ENCODE data around the gene PALLD.
A peak's percentile ranks its signal among the peaks of the same experiment; 100 is the strongest.

The PALLD gene

DNA sequence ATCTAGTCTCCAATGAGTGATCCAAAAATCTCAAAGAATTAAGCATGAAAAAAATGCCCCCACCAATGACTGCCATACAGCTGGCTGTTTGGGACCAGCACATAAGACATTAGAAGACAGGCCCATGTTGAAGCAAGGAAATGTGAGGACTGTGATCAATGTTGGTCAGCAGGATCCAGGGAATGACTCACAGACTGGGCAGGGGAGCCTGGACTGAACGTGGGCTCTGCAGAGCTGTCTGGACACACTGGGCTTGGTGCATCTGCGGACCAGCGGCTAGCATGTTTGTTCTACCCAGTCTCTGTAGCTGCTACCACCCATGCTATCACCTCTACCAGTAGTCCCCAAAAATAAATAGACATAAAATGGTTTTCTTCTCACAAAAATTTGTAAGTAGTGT lies 108.6 kb downstream of the PALLD start:
- TF ChIP-seq, protein P1, sequence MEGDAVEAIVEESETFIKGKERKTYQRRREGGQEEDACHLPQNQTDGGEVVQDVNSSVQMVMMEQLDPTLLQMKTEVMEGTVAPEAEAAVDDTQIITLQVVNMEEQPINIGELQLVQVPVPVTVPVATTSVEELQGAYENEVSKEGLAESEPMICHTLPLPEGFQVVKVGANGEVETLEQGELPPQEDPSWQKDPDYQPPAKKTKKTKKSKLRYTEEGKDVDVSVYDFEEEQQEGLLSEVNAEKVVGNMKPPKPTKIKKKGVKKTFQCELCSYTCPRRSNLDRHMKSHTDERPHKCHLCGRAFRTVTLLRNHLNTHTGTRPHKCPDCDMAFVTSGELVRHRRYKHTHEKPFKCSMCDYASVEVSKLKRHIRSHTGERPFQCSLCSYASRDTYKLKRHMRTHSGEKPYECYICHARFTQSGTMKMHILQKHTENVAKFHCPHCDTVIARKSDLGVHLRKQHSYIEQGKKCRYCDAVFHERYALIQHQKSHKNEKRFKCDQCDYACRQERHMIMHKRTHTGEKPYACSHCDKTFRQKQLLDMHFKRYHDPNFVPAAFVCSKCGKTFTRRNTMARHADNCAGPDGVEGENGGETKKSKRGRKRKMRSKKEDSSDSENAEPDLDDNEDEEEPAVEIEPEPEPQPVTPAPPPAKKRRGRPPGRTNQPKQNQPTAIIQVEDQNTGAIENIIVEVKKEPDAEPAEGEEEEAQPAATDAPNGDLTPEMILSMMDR (IDR thresholded peaks at IDR 0.05; ENCODE audit: poor library complexity, severe bottlenecking) = no peak
- H3K4me1 ChIP-seq (ENCODE audit: insufficient read depth, poor library complexity, severe bottlenecking) = peaks cover 51% of the 10 kb centered on the region
- peak overlapping the region; percentile 94 for H3K27ac ChIP-seq (ENCODE audit: poor library complexity, severe bottlenecking)
- no peaks in the 10 kb centered on the region for H3K36me3 ChIP-seq (ENCODE audit: low read depth)
- no peaks in the 10 kb centered on the region for H3K9me3 ChIP-seq (ENCODE audit: severe bottlenecking)
- ATAC-seq (ENCODE audit: low read depth) = peak; percentile 45
- no peaks in the 10 kb centered on the region for H3K27me3 ChIP-seq (ENCODE audit: insufficient read depth, poor library complexity, severe bottlenecking)
- DNase-seq (ENCODE audit: low spot score) = no peak
- no peak overlapping the region for H3K4me3 ChIP-seq (ENCODE audit: severe bottlenecking)

DNA sequence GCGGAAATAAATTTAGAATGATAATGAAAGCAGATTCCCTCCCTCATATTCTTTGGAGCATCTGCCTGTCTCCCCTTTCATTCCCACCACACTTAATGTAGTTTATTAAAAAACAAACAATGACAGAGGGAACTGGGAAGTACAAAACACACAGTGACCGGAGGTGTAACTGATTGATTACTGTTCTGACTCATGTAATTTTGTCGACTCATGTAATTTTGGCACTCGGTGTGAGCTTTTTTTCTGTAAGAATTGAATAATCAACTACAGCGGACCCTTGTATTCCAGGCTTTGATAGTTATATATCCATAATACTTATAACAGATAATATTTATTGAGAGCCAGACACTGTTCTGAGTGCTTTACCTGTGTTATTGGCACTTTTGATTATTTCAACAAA lies 110.4 kb downstream of the PALLD start:
- Histone ChIP-seq H3K4me3 (ENCODE audit: severe bottlenecking) (no peak overlapping the region), H3K9me3 (ENCODE audit: severe bottlenecking) (no peaks in the 10 kb centered on the region), H3K4me1 (ENCODE audit: insufficient read depth, poor library complexity, severe bottlenecking) (peaks cover 37% of the 10 kb centered on the region), H3K36me3 (ENCODE audit: low read depth) (no peaks in the 10 kb centered on the region), H3K27ac (ENCODE audit: poor library complexity, severe bottlenecking) (no peak overlapping the region), H3K27me3 (ENCODE audit: insufficient read depth, poor library complexity, severe bottlenecking) (no peaks in the 10 kb centered on the region)
- TF ChIP-seq, protein P1 (IDR thresholded peaks at IDR 0.05; ENCODE audit: poor library complexity, severe bottlenecking) = no peak
- ATAC-seq (ENCODE audit: low read depth) (no peak), DNase-seq (ENCODE audit: low spot score) (no peak)

DNA sequence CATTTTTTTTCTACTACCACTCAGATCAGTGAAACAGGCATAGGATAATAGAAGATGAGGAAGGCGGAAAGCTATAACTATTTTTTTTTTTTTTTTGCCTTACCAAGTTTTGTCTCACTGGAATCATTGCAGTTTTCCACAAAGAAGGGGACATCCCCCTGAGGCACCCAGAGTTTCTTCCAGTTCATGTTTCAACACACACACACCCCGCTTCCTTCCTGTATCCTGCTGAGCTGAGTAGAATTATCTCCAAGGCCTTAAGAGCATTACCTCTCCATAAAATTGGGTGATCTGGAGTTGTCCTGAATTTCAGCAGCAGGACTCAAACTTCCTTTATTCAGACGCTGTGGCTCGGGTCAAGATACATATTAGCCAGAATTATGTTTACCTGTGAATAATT lies 111.9 kb downstream of the PALLD start:
- TF ChIP-seq, protein P1 (IDR thresholded peaks at IDR 0.05; ENCODE audit: poor library complexity, severe bottlenecking) = no peak
- Histone ChIP-seq H3K27me3 (ENCODE audit: insufficient read depth, poor library complexity, severe bottlenecking) (no peaks in the 10 kb centered on the region), H3K4me3 (ENCODE audit: severe bottlenecking) (no peak overlapping the region), H3K36me3 (ENCODE audit: low read depth) (no peaks in the 10 kb centered on the region), H3K4me1 (ENCODE audit: insufficient read depth, poor library complexity, severe bottlenecking) (peaks cover 37% of the 10 kb centered on the region), H3K27ac (ENCODE audit: poor library complexity, severe bottlenecking) (no peak overlapping the region), H3K9me3 (ENCODE audit: severe bottlenecking) (no peaks in the 10 kb centered on the region)
- no peak for ATAC-seq (ENCODE audit: low read depth)
- no peak for DNase-seq (ENCODE audit: low spot score)

DNA sequence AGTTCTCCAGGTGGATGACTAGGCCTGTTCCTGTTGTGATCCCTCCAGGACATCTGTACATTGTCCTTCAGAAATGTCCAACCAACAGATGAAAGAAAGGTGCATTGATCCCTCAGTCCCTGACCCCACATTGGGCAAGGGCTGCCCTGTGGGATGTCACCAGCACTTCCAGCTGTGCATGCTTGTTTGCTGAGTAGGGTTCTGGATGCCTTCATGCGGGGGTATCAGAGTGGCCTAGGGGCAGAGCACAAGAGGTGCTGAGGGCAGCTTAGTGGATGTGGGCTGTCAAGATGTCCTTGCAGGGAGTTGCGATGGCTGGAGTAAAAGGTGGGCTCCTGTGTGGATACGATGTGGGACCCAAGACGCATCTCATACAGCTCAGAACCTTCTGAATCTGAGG lies 112.5 kb downstream of the PALLD start:
- H3K27me3 ChIP-seq (ENCODE audit: insufficient read depth, poor library complexity, severe bottlenecking) = no peaks in the 10 kb centered on the region
- TF ChIP-seq, protein P1 (IDR thresholded peaks at IDR 0.05; ENCODE audit: poor library complexity, severe bottlenecking) = no peak
- no peak overlapping the region for H3K4me3 ChIP-seq (ENCODE audit: severe bottlenecking)
- DNase-seq (ENCODE audit: low spot score) = no peak
- no peaks in the 10 kb centered on the region for H3K9me3 ChIP-seq (ENCODE audit: severe bottlenecking)
- H3K36me3 ChIP-seq (ENCODE audit: low read depth) = no peaks in the 10 kb centered on the region
- H3K4me1 ChIP-seq (ENCODE audit: insufficient read depth, poor library complexity, severe bottlenecking) = peaks cover 31% of the 10 kb centered on the region
- H3K27ac ChIP-seq (ENCODE audit: poor library complexity, severe bottlenecking) = no peak overlapping the region
- ATAC-seq (ENCODE audit: low read depth) = no peak

DNA sequence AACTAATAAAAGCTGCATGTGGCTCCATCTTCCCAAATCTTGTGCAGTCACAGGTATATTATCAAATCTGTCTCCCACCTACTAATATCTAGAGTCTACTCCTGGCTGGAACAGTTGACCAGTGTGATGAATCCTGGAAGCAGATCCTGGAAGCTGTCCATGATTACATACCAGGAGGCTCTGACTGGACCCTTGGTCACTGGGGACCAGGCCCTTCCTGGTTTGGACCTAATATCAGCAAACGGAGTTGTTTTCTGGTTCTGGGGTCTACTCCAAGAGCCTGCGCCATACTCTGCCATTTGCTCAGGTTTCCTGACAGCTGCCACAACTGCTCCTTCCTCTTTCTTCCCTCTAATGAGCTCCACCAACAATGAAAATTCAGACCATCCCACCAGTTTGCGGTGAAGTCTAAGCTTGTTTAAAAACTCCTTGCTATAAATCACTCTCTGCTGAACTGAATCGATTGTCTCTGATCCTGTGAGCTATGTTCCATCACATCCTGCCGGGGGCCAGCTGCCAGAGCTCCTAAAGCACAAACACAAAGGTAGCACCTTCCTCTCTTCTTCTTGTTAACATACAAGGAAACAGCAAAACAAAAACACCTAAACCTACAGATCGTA lies 114.2 kb downstream of the PALLD start:
- H3K36me3 ChIP-seq (ENCODE audit: low read depth) = no peaks in the 10 kb centered on the region
- TF ChIP-seq, protein P1 (IDR thresholded peaks at IDR 0.05; ENCODE audit: poor library complexity, severe bottlenecking) = no peak
- H3K27me3 ChIP-seq (ENCODE audit: insufficient read depth, poor library complexity, severe bottlenecking) = no peaks in the 10 kb centered on the region
- H3K4me3 ChIP-seq (ENCODE audit: severe bottlenecking) = no peak overlapping the region
- peaks cover 24% of the 10 kb centered on the region for H3K4me1 ChIP-seq (ENCODE audit: insufficient read depth, poor library complexity, severe bottlenecking)
- H3K9me3 ChIP-seq (ENCODE audit: severe bottlenecking) = no peaks in the 10 kb centered on the region
- no peak for DNase-seq (ENCODE audit: low spot score)
- peak overlapping the region; percentile 63 for H3K27ac ChIP-seq (ENCODE audit: poor library complexity, severe bottlenecking)
- ATAC-seq (ENCODE audit: low read depth) = no peak

All from RWPE2 (cell line).